NB4 (cell line): Measurements from ENCODE around the gene S100A10.

Experiments
- CTCF ChIP-seq: IDR thresholded peaks from one replicate; pipeline ENCODE4 v1.5.1; 2012; ENCODE audit warnings: low read depth, low read length
- POLR2A ChIP-seq: IDR thresholded peaks from 2 replicates; pipeline ENCODE4 v1.6.1; 2011; ENCODE audit warnings: mild to moderate bottlenecking; ENCODE audit not compliant: insufficient read length; ENCODE audit errors: extremely low read depth

- TF ChIP-seq POLR2A (no peak), CTCF (no peak)
Measured at GRCh38 chr1:151995774-151996173, 2.1 kb upstream of the S100A10 start.
